Mucosa of stomach (tissue), 1 donor: ENCODE measurements around the gene TTC27.
A peak's percentile ranks its signal among the peaks of the same experiment; 100 is the strongest.

ENCODE experiments used
- H3K27me3 ChIP-seq: one replicate; pipeline ENCODE4 v1.7.0; 2013; ENCODE audit warnings: mild to moderate bottlenecking, low read length; ENCODE audit not compliant: control insufficient read depth, insufficient read depth
- H3K36me3 ChIP-seq: one replicate; pipeline ENCODE4 v1.7.0; 2013; ENCODE audit warnings: low read length; ENCODE audit not compliant: control insufficient read depth, insufficient read depth
- H3K4me1 ChIP-seq: one replicate; pipeline ENCODE4 v1.7.0; 2013; ENCODE audit warnings: mild to moderate bottlenecking, low read length; ENCODE audit not compliant: control insufficient read depth, insufficient read depth
- H3K4me3 ChIP-seq: one replicate; pipeline ENCODE4 v1.7.0; 2013; ENCODE audit warnings: low read length
- H3K9ac ChIP-seq: one replicate; pipeline ENCODE4 v1.7.0; 2013; ENCODE audit warnings: mild to moderate bottlenecking, low read length, moderate library complexity
- H3K9me3 ChIP-seq: one replicate; pipeline ENCODE4 v1.7.0; 2013; ENCODE audit warnings: mild to moderate bottlenecking, low read length, moderate library complexity; ENCODE audit not compliant: control insufficient read depth
- donor health status: Pancreatic carcinoma.

The TTC27 gene

GRCh38 chr2:32627814-32628579 is at the start of gene TTC27:
TTC27 (plus strand) TSS chr2:32628050; CDS start chr2:32628293, 243 bp downstream.
- no peaks in the 10 kb centered on the region for H3K27me3 ChIP-seq
- H3K9ac ChIP-seq: peak within 1 kb of the TSS; percentile 68
- no peaks in the 10 kb centered on the region for H3K9me3 ChIP-seq
- H3K4me3 ChIP-seq: peak within 1 kb of the TSS; percentile 94
- H3K4me1 ChIP-seq: no peaks in the 10 kb centered on the region
- H3K36me3 ChIP-seq: no peaks in the 10 kb centered on the region

- Histone ChIP-seq H3K4me1 (no peaks in the 10 kb centered on the region), H3K9ac (no peak overlapping the region), H3K4me3 (no peak overlapping the region), H3K36me3 (no peaks in the 10 kb centered on the region), H3K27me3 (no peaks in the 10 kb centered on the region), H3K9me3 (no peaks in the 10 kb centered on the region)
These were observed 36.0 kb upstream of the TTC27 start for GRCh38 chr2:32591669-32592463.

GRCh38 chr2:32594573-32594972 is 33.3 kb upstream of the TTC27 start:
- Histone ChIP-seq H3K4me3 (no peak overlapping the region), H3K9me3 (no peaks in the 10 kb centered on the region), H3K36me3 (peaks cover under 1% of the 10 kb centered on the region), H3K9ac (no peak overlapping the region), H3K4me1 (no peaks in the 10 kb centered on the region), H3K27me3 (no peaks in the 10 kb centered on the region)

- Histone ChIP-seq H3K36me3 (no peaks in the 10 kb centered on the region), H3K4me1 (peaks cover 7% of the 10 kb centered on the region), H3K9me3 (no peaks in the 10 kb centered on the region), H3K4me3 (no peak overlapping the region), H3K27me3 (no peaks in the 10 kb centered on the region), H3K9ac (no peak overlapping the region)
These were observed 16.5 kb upstream of the TTC27 start for GRCh38 chr2:32611366-32611765.

GRCh38 chr2:32611771-32612170 is 16.1 kb upstream of the TTC27 start:
- Histone ChIP-seq H3K4me1 (peaks cover 7% of the 10 kb centered on the region), H3K36me3 (no peaks in the 10 kb centered on the region), H3K9me3 (no peaks in the 10 kb centered on the region), H3K4me3 (no peak overlapping the region), H3K27me3 (no peaks in the 10 kb centered on the region), H3K9ac (no peak overlapping the region)

- Histone ChIP-seq H3K9me3 (no peaks in the 10 kb centered on the region), H3K9ac (no peak overlapping the region), H3K4me1 (peaks cover 7% of the 10 kb centered on the region), H3K36me3 (no peaks in the 10 kb centered on the region), H3K4me3 (no peak overlapping the region), H3K27me3 (no peaks in the 10 kb centered on the region)
These were observed 13.8 kb upstream of the TTC27 start for GRCh38 chr2:32614084-32614483.

GRCh38 chr2:32617599-32618189 is 10.2 kb upstream of the TTC27 start:
- Histone ChIP-seq H3K4me1 (peaks cover 5% of the 10 kb centered on the region), H3K36me3 (no peaks in the 10 kb centered on the region), H3K27me3 (no peaks in the 10 kb centered on the region), H3K9ac (peak overlapping the region; percentile 52), H3K4me3 (no peak overlapping the region), H3K9me3 (no peaks in the 10 kb centered on the region)

- H3K9me3 ChIP-seq: no peaks in the 10 kb centered on the region
- H3K9ac ChIP-seq: no peak overlapping the region
- peaks cover 5% of the 10 kb centered on the region for H3K4me1 ChIP-seq
- H3K27me3 ChIP-seq: no peaks in the 10 kb centered on the region
- no peak overlapping the region for H3K4me3 ChIP-seq
- H3K36me3 ChIP-seq: no peaks in the 10 kb centered on the region
These were observed 5.1 kb upstream of the TTC27 start for GRCh38 chr2:32622570-32623310.

- Histone ChIP-seq H3K4me3 (no peak overlapping the region), H3K36me3 (no peaks in the 10 kb centered on the region), H3K27me3 (no peaks in the 10 kb centered on the region), H3K9me3 (no peaks in the 10 kb centered on the region), H3K4me1 (peaks cover 5% of the 10 kb centered on the region), H3K9ac (no peak overlapping the region)
These were observed 4.5 kb upstream of the TTC27 start for GRCh38 chr2:32623311-32623706.

- Histone ChIP-seq H3K9me3 (no peaks in the 10 kb centered on the region), H3K4me3 (no peak overlapping the region), H3K4me1 (peaks cover 3% of the 10 kb centered on the region), H3K27me3 (no peaks in the 10 kb centered on the region), H3K9ac (no peak overlapping the region), H3K36me3 (no peaks in the 10 kb centered on the region)
These were observed 3.0 kb upstream of the TTC27 start for GRCh38 chr2:32624812-32625211.

- H3K4me3 ChIP-seq: no peak overlapping the region
- H3K27me3 ChIP-seq: no peaks in the 10 kb centered on the region
- no peaks in the 10 kb centered on the region for H3K4me1 ChIP-seq
- H3K9ac ChIP-seq: no peak overlapping the region
- H3K36me3 ChIP-seq: no peaks in the 10 kb centered on the region
- H3K9me3 ChIP-seq: no peaks in the 10 kb centered on the region
These were observed 1.1 kb upstream of the TTC27 start for GRCh38 chr2:32626639-32627221.
